ENCODE results near the gene NES. TPM values are rescaled to one million over a fixed set of nuclear protein-coding genes. Genes with fewer than 3 reads are reported as not detected.

The NES gene
- total and polyA plus RNA-seq, 2 experiments from 2014 or later: 2.2 to 15.0 TPM

GRCh38 chr1:156689035-156689952, 12.1 kb upstream of the NES start:
- no peaks in the 10 kb centered on the region for H3K36me3 ChIP-seq (ENCODE audit: low read depth)
- peaks cover 34% of the 10 kb centered on the region for H3K4me1 ChIP-seq (ENCODE audit: insufficient read depth)
- peak overlapping the region; percentile 83 for H3K4me2 ChIP-seq (ENCODE audit: unreplicated experiment)
- in situ Hi-C loops (cut with MboI): no loop called here
- peaks cover 11% of the 10 kb centered on the region for H3F3A ChIP-seq (ENCODE audit: insufficient read depth)
- peak overlapping the region; percentile 91 for H2AFZ ChIP-seq
- peak overlapping the region; percentile 61 for H3K4me3 ChIP-seq
- no peaks in the 10 kb centered on the region for H3K9me3 ChIP-seq (ENCODE audit: low read depth)
- H3K27ac ChIP-seq: no peak overlapping the region
- no peaks in the 10 kb centered on the region for H3K9me2 ChIP-seq (ENCODE audit: insufficient read depth)
- TF ChIP-seq EZH2 (IDR thresholded peaks at IDR 0.05; ENCODE audit: insufficient read depth, poor library complexity, severe bottlenecking) (no peak), EZH2phosphoT487 (IDR thresholded peaks at IDR 0.05; ENCODE audit: insufficient read depth, low read depth) (no peak)
- WGBS, 2 experiments (ENCODE audit: low coverage in 1 of 2, low lambda C conversion rate in 2 of 2, missing lambda C conversion rate in 2 of 2): 0 to 3% methylated on average over 23 of the region's 23 CpGs
- no peaks in the 10 kb centered on the region for H4K20me1 ChIP-seq (ENCODE audit: insufficient read depth)
- no peaks in the 10 kb centered on the region for H3K79me2 ChIP-seq (ENCODE audit: insufficient read depth)
- DNase-seq: peak; percentile 90
- peak overlapping the region; percentile 44; the same call in 1 of the 2 replicates for H3K9ac ChIP-seq
- H3K27me3 ChIP-seq (replicated peaks; ENCODE audit: insufficient read depth): no peaks in the 10 kb centered on the region

GRCh38 chr1:156684227-156684782, 7.1 kb upstream of the NES start:
- H4K20me1 ChIP-seq (ENCODE audit: insufficient read depth): no peaks in the 10 kb centered on the region
- H3K4me3 ChIP-seq: no peak overlapping the region
- in situ Hi-C loops (cut with MboI): no loop called here
- 45 to 49% methylated on average over 5 of the region's 5 CpGs for WGBS, 2 experiments (ENCODE audit: low coverage in 1 of 2, low lambda C conversion rate in 2 of 2, missing lambda C conversion rate in 2 of 2)
- no peak for TF ChIP-seq EZH2 (IDR thresholded peaks at IDR 0.05; ENCODE audit: insufficient read depth, poor library complexity, severe bottlenecking)
- TF ChIP-seq EZH2phosphoT487 (IDR thresholded peaks at IDR 0.05; ENCODE audit: insufficient read depth, low read depth): no peak
- H3K9me3 ChIP-seq (ENCODE audit: low read depth): no peaks in the 10 kb centered on the region
- no peak overlapping the region for H3K4me2 ChIP-seq (ENCODE audit: unreplicated experiment)
- no peaks in the 10 kb centered on the region for H3K36me3 ChIP-seq (ENCODE audit: low read depth)
- DNase-seq: peak; percentile 86
- peak overlapping the region; percentile 45; the same call in 1 of the 2 replicates for H2AFZ ChIP-seq
- peaks cover 14% of the 10 kb centered on the region for H3F3A ChIP-seq (ENCODE audit: insufficient read depth)
- H3K27me3 ChIP-seq (replicated peaks; ENCODE audit: insufficient read depth): no peaks in the 10 kb centered on the region
- H3K4me1 ChIP-seq (ENCODE audit: insufficient read depth): peaks cover 25% of the 10 kb centered on the region
- H3K79me2 ChIP-seq (ENCODE audit: insufficient read depth): no peaks in the 10 kb centered on the region
- no peak overlapping the region for H3K9ac ChIP-seq
- peak overlapping the region; percentile 61 for H3K27ac ChIP-seq
- H3K9me2 ChIP-seq (ENCODE audit: insufficient read depth): no peaks in the 10 kb centered on the region

GRCh38 chr1:156682166-156682890, 5.1 kb upstream of the NES start:
- H3K9me2 ChIP-seq (ENCODE audit: insufficient read depth): no peaks in the 10 kb centered on the region
- peaks cover 14% of the 10 kb centered on the region for H3F3A ChIP-seq (ENCODE audit: insufficient read depth)
- H3K4me3 ChIP-seq: no peak overlapping the region
- H3K9ac ChIP-seq: no peak overlapping the region
- DNase-seq: no peak
- H3K9me3 ChIP-seq (ENCODE audit: low read depth): no peaks in the 10 kb centered on the region
- no peak overlapping the region for H2AFZ ChIP-seq
- 68 to 78% methylated on average over 5 of the region's 5 CpGs for WGBS, 2 experiments (ENCODE audit: low coverage in 1 of 2, low lambda C conversion rate in 2 of 2, missing lambda C conversion rate in 2 of 2)
- no peaks in the 10 kb centered on the region for H3K36me3 ChIP-seq (ENCODE audit: low read depth)
- H3K27me3 ChIP-seq (replicated peaks; ENCODE audit: insufficient read depth): no peaks in the 10 kb centered on the region; the same call in 1 of the 2 replicates
- no peaks in the 10 kb centered on the region for H4K20me1 ChIP-seq (ENCODE audit: insufficient read depth)
- peaks cover 28% of the 10 kb centered on the region for H3K4me1 ChIP-seq (ENCODE audit: insufficient read depth)
- in situ Hi-C loops (cut with MboI): no loop called here
- no peaks in the 10 kb centered on the region for H3K79me2 ChIP-seq (ENCODE audit: insufficient read depth)
- no peak for TF ChIP-seq EZH2 (IDR thresholded peaks at IDR 0.05; ENCODE audit: insufficient read depth, poor library complexity, severe bottlenecking)
- TF ChIP-seq EZH2phosphoT487 (IDR thresholded peaks at IDR 0.05; ENCODE audit: insufficient read depth, low read depth): no peak
- no peak overlapping the region for H3K27ac ChIP-seq
- H3K4me2 ChIP-seq (ENCODE audit: unreplicated experiment): no peak overlapping the region

- 78 to 83% methylated on average over 8 of the region's 8 CpGs for WGBS, 2 experiments (ENCODE audit: low coverage in 1 of 2, low lambda C conversion rate in 2 of 2, missing lambda C conversion rate in 2 of 2)
- no peak for DNase-seq
Observed at GRCh38 chr1:156681196-156681960, 4.2 kb upstream of the NES start.

More at GRCh38 chr1:156681196-156681960, 4.2 kb upstream of the NES start:
- in situ Hi-C loops (cut with MboI): no loop called here
- Histone ChIP-seq H3K9me2 (ENCODE audit: insufficient read depth) (no peaks in the 10 kb centered on the region), H4K20me1 (ENCODE audit: insufficient read depth) (no peaks in the 10 kb centered on the region), H3K4me2 (ENCODE audit: unreplicated experiment) (no peak overlapping the region), H3F3A (ENCODE audit: insufficient read depth) (peaks cover 14% of the 10 kb centered on the region), H3K27ac (no peak overlapping the region), H3K79me2 (ENCODE audit: insufficient read depth) (no peaks in the 10 kb centered on the region), H3K36me3 (ENCODE audit: low read depth) (no peaks in the 10 kb centered on the region), H3K9ac (no peak overlapping the region), H2AFZ (no peak overlapping the region), H3K9me3 (ENCODE audit: low read depth) (no peaks in the 10 kb centered on the region), H3K27me3 (replicated peaks; ENCODE audit: insufficient read depth) (no peaks in the 10 kb centered on the region; the same call in 1 of the 2 replicates), H3K4me1 (ENCODE audit: insufficient read depth) (peaks cover 22% of the 10 kb centered on the region), H3K4me3 (no peak overlapping the region)
- no peak for TF ChIP-seq EZH2 (IDR thresholded peaks at IDR 0.05; ENCODE audit: insufficient read depth, poor library complexity, severe bottlenecking)
- no peak for TF ChIP-seq EZH2phosphoT487 (IDR thresholded peaks at IDR 0.05; ENCODE audit: insufficient read depth, low read depth)
